HG03520 (cell line): ENCODE data around the gene ZC3H18.

Experiments used
- ATAC-seq: cut with Tn5 transposase; IDR thresholded peaks from one replicate; pipeline ENCODE4 v1.9.1; 2021; ENCODE audit warnings: mild to moderate bottlenecking, moderate library complexity; ENCODE audit not compliant: unreplicated experiment

The ZC3H18 gene

GRCh38 chr16:88569985-88570690, at the start of gene ZC3H18:
Gene ZC3H18 (plus strand): TSS chr16:88570403. CDS start chr16:88577124, 6,721 bp downstream.
- ATAC-seq = peak; percentile 66

GRCh38 chr16:88521674-88522073, 48.5 kb upstream of the ZC3H18 start:
- no peak for ATAC-seq

GRCh38 chr16:88522276-88522949, 47.8 kb upstream of the ZC3H18 start:
- ATAC-seq = no peak

- no peak for ATAC-seq
These were observed 46.7 kb upstream of the ZC3H18 start for GRCh38 chr16:88523309-88524161.

- no peak for ATAC-seq
These were observed 45.8 kb upstream of the ZC3H18 start for GRCh38 chr16:88524274-88524972.

- ATAC-seq = no peak
These were observed 45.1 kb upstream of the ZC3H18 start for GRCh38 chr16:88524973-88525662.

GRCh38 chr16:88525663-88525990, 44.6 kb upstream of the ZC3H18 start:
- no peak for ATAC-seq

- no peak for ATAC-seq
These were observed 43.9 kb upstream of the ZC3H18 start for GRCh38 chr16:88526008-88526905.

- no peak for ATAC-seq
These were observed 43.4 kb upstream of the ZC3H18 start for GRCh38 chr16:88526906-88527185.

GRCh38 chr16:88527186-88527936, 42.8 kb upstream of the ZC3H18 start:
- ATAC-seq = no peak

- no peak for ATAC-seq
These were observed 42.1 kb upstream of the ZC3H18 start for GRCh38 chr16:88527937-88528743.

- no peak for ATAC-seq
These were observed 41.3 kb upstream of the ZC3H18 start for GRCh38 chr16:88528902-88529318.

GRCh38 chr16:88529596-88529995, 40.6 kb upstream of the ZC3H18 start:
- ATAC-seq = no peak

- no peak for ATAC-seq
These were observed 39.9 kb upstream of the ZC3H18 start for GRCh38 chr16:88530051-88530857.

GRCh38 chr16:88530858-88531203, 39.4 kb upstream of the ZC3H18 start:
- ATAC-seq = no peak

GRCh38 chr16:88531346-88531745, 38.9 kb upstream of the ZC3H18 start:
- ATAC-seq = no peak

- ATAC-seq = no peak
These were observed 38.2 kb upstream of the ZC3H18 start for GRCh38 chr16:88531931-88532433.
